NCI-H510A treated with DMSO at 0.1 percent for 48 hours (cell line): ENCODE data around the gene DEGS1.

Experiments used
- DNase-seq: peaks from one replicate; lab custom pipeline; 2025; lab: John Stamatoyannopoulos, UW

DEGS1 gene

DNA sequence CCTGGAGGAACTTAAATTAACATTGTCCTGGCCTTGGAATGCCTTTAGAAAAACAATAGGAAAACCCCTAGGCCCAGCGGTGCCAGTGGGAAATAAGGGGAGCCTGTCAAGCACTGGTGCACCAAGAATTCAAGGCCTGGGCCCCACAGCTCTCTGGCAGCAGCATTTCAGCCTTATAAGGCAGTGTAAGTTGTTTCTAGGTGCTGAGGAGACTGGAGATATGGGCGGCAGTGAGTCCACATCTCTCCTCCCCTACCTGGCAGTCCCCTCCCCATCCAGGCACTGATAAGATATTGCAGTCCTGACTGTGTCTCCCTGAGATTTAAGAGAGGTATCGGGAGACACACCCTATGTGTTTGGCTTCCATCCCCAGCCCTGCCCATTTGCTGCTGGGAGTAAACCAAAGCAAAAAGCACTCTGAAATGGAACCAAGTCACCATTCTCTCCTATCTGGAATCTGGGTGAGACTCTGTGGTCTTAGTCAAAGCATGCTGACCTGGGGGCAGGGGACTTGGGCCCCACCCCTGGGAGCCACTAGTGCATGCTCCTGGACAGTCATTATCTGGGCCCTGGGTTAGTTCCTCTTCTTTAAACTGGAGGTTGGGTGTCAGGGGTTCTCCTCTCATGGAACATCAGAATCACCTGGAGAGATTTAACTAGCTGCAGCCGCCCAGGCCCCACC lies 30.5 kb downstream of the DEGS1 start:
- DNase-seq, result no peak

DNA sequence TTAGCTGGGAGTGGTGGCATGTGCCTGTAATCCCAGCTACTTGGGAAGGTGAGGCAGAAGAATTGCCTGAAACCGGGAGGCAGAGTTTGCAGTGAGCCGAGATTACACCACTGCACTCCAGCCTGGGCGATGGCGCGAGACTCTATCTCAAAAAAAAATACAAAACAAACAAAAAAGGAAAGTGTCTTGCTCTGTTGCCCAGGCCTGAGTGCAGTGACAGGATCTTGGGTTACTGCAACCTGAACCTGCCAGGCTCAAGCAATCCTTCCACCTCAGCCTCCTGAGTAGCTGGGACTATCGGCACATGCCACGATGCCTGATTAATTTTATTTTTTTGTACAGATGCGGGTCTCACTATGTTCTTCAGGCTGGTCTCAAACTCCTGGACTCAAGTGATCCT lies 33.3 kb downstream of the DEGS1 start:
- no peak for DNase-seq

DNA sequence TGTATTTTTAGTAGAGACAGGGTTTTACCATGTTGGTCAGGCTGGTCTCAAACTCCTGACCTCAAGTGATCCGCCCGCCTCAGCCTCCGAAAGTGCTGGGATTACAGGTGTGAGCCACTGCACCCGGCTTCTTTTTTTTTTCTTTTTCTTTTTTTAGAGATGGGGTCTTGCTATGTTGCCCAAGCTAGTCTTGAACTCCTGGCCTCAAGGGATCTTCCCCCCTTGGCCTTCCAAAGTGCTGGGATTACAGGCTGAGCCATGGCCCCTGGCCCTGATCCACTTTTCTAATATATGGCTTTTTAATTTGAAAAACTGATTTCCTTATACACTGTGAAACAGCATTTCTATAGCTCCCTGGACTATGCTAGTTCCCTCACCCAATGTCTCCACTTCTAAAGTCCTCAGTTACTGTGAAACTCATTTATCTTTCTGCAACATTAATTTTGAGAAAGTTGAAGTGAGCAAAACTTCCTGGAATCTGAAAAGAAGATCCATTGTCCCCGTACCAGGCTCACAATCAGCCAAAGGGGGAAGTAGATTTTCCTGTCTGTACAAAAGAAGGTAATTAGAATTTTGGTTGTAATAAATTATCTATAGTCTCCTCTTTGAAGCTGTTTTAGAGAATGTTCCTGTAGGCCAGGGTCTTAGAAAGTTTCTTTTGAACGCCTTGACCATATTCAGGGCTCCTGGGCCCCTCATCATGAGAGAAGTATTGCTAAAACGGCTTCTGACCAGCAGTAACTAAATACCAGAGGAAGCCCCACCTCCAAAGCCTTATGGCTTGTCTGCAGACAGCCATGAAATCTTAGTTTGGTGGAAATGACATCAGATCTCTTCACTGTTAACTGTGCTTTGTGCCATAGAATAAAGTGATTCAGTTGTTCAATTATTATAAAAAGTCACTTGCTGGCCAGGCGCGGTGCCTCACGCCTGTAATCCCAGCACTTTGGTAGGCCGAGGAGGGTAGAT lies 34.9 kb downstream of the DEGS1 start:
- DNase-seq, result no peak

DNA sequence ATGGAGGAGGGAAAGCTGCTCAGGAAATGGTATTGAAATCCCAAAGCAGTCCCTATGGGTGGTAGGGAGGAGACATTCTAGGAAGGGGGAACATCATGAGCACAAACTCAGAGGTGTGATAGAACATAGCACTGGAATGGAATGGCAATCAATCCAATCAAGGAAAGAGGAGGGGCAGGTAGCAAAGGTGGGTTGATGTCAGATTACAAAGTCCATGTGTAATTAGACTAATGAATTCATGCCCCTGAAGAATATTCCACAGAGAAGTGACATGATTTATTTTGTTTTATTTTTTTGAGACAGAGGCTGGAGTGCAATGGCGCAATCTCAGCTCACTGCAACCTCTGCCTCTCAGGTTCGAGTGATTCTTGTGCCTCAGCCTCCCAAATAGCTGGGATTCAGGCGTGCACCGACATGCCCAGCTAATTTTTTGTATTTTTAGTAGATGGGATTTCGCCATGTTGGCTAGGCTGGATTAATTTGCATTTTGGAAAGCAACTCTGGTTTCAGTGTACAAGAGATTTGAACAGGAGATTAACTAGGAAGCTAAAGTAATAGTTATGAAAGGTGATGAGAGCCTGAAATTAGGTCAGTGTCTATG lies 36.1 kb downstream of the DEGS1 start:
- DNase-seq, result no peak

DNA sequence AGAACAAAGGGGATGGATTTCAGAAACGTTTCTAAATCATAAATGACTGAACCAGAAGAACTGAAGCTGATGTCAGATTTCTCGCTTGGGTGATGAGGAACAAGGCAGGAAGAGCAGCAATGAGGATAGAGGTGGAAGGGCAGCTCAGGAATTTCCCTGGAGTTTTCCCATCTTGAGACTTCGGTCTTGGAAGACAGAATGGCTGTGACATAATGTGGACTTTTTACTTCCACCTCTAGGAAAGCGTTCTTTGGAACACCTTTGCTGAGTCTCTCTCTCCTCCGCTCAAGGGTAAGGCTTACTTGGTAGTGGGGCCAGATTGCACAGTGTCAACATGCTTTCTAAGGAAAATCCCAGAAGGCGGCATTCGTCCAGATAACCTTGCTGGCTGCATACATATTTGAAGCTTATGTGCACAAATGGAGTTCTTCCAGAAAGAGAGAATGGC lies 36.6 kb downstream of the DEGS1 start:
- no peak for DNase-seq

DNA sequence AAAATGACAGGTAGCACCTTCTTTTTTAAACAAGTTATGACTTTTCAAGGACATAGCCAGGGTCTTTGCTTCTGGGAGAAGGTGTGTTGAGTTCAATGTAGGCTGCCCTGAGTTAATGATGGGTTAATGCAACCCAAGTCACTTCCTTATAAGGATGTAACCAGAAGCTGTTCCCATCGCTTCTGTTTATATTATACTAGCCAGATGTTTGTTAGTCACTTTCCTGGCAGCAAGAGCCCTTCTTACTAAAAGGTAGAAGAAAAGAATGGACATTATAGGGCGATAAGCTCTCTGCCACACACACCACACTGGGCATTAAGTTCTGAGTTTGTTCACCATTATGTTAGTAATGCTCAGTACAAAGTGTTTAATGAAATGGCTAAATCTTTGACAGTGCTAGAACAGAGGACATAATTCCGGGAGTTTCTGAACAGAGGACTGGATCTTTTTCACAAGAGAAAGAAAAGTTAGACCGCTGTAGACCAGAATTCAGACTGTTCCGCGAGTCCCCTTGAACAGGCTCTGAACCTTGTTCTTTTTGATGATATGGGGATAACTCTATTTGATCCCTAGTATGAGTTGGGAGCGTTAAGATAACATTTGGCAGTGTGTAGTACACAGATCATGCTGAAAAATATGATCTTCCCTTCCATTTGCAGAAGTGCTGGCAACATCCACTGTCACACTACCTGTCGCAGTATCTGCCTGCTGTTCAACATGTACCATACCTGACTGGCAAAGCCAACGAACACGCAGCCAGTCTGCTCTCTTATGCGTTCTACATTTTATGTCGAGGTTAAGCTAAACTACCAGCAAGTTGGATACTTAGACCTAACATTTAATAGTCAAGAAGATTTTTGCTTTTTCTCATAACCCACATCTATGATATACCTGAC lies 41.0 kb downstream of the DEGS1 start:
- peak; percentile 76 for DNase-seq

DNA sequence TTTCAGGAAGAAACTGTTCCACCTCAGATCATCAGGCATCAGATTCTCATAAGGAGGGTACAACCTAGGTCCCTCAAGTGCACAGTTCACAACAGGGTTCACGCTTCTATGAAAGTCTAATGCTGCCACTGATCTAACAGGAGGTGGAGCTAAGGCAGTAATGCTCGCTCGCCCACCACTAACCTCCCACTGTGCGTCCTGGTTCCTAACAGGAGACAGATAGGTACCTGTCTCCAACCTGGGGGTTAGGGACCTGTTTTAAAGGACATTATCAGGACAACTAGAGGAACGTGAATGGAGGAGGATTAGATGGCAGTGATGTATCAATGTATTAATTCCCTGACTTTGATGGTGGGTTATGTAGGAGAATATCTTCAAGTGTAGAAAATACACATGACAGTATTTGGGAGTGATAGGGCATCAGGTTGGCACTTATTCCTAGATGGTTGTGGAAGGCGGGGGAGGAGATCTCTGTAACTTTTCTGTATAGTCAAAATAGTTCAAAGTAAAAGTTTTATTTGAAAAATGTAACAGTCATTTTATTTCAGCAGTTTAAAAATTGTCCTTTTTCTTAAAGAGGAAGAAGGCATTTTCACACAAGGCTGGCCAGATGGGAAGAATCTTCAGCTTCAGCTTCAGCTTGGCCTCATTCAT lies 43.9 kb downstream of the DEGS1 start:
- DNase-seq, result no peak

DNA sequence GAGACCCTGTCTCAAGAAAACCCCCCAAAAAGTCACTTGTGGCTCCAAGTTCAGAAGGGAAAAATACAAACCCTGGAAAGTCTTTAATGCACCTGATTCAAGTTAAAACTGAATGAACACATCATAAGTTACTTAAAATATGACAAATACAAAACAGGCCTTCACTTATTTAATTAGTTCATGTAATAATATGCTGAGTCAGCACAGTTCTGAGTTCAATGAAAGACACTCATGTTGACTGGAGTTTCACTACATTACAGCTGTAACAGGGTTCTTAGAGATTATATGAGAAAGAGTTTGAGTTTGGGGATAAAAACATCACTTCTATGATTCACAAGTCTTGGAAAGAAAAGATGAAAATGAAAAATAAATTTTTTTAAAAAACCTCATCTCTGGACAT lies 51.0 kb downstream of the DEGS1 start:
- no peak for DNase-seq

DNA sequence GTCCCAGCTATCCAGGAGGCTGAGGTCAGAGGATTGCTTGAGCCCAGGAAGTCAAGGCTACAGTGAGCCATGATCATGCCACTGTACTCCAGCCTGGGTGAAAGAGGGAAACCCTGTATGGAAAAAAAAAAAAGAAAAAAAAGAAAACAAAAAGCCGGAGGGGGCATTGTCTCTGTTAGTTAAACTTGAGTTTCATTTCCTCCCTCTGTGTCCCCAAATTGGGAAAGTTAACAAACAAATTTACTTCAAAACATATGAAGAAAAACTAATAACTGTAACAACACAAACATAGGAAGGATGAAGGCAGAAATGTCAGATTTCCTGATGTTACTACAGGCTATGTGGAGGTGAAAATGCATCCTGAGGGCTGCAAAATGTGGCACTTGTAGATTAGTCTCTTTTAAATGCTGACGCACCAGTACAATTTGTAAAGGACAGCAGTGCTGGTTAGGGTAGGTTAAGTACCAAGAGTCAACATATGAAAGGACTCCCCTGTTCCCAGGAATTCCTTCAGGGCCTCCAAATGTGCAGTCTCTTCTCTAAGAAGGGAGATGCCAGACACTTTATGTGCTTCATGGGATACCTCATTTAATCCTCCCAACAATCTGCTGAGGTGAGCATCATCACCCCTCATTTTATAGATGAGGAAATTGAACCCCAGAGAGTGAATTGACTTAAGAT lies 52.9 kb downstream of the DEGS1 start:
- no peak for DNase-seq

DNA sequence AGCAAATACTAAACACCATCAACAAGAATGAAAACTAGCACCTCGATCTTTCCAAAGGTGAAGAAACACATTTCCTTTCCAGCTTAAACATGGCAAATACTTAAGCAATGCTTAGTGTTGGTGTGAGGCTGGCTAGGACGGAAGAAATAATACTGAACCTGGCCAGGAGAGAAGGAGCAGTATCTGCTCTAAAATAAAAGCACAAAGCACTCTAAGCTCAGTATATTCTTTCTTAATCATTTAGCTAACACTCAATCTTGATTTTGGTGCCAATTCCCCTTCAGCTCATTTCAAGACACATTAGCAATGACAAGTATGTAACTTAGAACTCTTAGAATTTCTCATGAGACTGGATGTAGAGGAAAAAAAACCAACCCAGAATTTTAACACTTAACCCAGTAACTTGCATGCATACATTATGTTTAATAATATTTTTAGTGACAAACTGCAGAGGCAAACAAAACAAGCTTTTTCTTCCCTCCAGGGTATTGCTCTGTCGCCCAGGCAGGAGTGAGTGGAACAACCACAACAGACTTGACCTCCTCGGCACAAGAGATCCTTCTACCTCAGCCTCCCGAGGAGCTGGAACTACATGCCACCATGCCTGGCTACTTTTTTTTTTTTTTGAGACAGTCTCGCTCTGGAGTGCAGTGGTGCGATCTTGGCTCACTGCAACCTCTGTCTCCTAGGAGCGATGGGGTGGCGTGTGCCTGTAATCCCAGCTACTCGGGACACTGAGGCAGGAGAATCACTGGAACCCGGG lies 54.3 kb downstream of the DEGS1 start:
- no peak for DNase-seq

DNA sequence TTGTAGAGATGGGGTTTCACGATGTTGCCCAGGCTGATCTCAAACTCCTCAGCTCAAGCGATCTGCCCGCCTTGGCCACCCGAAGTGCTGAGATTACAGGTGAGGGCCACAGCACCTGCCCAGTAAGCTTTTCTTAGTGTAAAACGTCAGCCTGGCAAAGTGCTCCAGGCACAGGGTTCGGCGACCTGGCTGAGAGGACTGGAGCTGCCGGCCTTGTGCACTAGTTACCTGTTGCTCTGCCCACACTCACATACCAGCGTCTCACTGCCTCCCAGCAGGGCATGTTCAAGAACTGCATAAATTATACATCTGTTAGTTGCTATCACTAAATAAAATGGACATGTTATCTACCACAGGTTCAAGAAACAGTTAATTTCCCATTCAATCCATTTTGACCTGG lies 55.2 kb downstream of the DEGS1 start:
- no peak for DNase-seq

DNA sequence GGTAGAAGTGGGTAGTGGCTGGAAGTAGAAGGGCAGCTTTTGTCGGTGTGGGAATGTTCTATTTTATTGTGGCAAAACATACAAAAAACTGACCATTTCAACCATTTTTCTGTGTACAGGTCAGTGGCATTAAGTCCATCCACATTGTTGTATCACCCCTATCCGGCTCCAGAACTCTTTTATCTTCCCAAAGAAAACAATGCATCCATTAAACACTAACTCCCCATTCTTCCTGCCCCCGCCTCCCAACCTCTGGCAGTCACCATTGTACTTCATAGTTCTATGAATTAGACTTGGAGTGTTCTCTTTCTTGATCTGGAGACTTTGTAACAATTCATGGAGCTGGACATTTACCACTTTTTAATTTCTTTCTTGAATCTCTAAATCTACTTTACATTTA lies 55.7 kb downstream of the DEGS1 start:
- DNase-seq, result no peak
